HG03521 (cell line): Measurements from ENCODE around the gene URM1.
A peak's percentile ranks its signal among the peaks of the same experiment; 100 is the strongest.
"Not testable (repeated sequence)": the region's sequence is repeated elsewhere in the genome, so short reads cannot be mapped to it uniquely, and the experiment has no call there.

Source experiments
- ATAC-seq: cut with Tn5 transposase; IDR thresholded peaks from one replicate; pipeline ENCODE4 v1.9.1; 2021; ENCODE audit warnings: mild to moderate bottlenecking, moderate library complexity; ENCODE audit not compliant: unreplicated experiment

URM1 gene

DNA sequence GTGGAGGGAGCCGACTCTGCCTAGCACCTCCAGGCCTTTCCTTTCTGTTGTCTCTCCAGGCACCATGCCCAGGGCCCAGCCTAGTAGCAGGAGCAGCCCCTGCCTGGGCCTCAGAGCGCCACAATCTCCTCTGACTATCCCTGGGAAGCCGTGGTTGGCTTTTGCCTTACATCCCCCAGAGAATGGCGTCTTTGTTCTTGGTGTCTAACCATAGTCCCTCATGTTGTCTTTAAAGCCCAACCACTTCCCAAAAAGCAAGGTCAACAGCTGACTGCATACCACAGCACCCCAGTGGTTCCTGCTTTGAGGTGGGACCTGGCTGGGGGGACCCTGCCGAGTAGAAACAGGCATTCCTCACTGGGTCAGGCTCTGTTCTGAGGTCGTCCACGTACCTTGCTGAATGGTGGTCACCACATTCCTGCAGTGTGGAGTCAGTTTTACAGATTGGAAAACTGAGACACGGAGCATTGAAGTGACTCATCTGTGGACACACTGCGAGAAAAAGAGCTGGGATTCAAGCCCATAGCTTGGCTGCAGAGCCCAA, 35.7 kb downstream of the URM1 start:
- no peak for ATAC-seq

DNA sequence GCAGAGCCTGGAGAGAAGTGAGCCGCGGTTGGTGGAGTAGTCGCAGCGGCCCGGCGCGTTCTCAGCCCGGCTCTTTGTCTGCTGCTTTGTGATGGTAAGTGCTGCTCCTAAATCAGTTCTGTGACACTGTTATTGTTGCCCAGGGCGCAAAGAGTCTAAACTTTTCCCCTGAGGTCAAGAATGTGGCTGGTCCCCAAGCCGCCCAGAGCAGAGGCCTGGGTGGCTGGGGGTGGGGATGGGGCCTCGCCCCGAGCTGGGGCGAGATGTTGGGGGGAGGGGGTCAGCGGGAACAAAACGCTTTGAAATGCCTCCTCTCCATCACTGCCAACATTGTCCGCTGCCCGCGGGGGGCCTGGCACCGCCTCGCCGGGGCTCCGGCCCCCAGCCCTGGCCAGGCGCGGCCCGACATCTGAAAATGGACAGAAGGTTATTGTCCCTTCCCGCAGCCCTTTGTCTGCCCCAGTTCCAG, 37.8 kb downstream of the URM1 start:
- ATAC-seq = no peak

DNA sequence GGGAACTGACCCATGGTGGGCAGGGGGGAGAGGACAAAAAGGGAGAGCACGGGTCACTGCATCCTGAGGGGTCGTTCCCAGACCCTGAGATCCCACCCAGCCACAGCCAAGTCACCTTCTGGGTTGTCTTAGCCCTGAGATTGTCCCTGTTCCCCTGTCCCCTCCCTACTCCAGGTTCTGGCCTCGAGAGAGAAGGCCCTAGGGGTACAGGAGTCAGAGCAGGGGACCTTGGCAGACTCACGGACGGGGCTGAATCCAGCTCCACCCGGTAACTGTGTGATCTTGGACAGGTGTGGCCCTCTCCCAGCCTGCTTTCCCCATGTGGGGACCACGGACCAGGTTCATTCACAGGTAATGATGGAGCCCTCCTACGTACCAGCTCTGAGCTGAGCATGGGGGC, 38.3 kb downstream of the URM1 start:
- no peak for ATAC-seq

DNA sequence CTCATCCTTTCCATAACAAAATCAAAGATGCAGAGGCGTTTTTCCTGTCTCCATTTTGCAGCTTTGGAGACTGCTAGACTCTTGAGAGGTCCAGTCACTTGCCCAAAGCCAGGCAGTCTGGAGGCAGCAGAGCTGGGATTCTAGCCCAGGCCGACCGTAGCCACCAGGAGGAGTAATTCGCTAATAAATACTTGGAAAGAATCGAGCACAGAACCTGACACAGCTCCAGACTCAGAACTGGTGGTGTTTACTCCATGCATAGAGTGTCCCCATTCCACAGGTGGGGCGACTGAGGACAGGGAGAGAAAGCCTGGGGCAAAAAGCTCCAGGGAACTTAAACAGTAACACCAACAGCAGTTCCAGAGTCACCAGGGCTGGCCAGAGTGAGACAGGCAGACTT, 38.8 kb downstream of the URM1 start:
- no peak for ATAC-seq

DNA sequence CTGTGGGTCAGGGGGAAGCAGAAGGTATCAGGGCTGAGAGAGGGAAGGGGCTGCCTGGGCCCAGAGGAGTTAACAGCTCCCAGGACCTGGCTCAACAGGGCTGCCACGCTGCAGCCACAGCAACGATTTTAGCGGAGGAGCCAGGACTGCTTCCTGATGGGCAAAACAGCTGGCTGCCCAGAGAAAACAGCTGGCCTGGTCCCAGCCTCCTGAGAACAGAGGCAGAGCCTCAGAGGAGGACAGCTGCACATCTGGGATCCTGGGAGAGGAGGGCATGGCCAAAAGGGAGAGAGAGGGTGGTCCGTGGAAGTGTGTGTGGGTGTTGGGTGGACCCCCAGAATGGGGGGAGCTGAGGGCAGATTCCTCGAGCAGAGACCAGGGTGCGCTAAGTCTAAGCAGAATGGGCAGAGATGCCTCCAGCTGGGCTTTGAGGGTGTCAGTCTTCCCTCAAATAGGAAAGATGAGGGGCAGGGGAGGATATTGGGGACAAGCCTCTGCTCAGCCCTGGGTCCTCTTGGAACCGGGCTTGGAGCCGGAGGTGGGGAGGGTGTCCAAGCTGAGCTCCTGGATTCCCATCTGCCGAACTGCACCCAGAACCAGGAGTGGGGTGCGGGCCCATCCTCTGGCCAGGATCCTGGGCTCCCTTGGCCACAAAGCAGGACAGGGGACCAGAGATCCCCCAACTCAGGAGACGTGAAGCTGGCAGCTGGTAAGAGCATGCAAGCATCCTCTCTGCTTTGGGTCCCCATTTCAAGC, 40.4 kb downstream of the URM1 start:
- no peak for ATAC-seq

DNA sequence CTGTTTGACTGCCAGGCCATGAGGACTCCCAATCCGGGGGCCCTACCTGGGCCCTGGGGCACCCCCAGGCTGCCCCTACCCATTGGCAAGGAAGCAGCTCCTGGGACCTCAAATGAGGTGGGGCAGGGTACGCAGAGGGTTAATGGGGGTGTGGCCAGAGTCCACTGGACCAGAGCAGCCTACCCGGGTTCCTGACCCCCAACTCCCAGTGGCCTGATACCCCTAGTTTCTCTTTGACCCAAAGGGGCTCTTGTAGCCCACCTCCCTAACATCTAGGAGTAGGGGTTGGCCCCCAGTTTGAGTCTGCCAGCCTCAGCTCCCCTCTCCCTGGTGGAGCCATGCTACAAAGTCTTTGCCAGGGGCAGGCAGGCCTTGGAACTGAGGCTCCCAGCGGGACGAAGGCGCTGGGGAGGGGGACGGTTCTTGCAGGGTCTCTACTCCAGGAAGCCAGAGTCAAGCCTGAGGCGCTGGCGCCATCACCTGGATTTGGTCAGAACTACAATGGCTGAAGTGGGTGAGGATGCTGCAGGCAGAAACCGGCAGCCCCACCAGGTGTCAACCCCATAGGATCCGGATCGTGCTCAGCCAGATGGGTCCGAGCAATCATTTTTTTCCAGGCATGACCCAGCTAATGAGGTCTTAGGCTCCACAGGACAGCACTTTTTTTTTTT, 41.1 kb downstream of the URM1 start:
- ATAC-seq = no peak

DNA sequence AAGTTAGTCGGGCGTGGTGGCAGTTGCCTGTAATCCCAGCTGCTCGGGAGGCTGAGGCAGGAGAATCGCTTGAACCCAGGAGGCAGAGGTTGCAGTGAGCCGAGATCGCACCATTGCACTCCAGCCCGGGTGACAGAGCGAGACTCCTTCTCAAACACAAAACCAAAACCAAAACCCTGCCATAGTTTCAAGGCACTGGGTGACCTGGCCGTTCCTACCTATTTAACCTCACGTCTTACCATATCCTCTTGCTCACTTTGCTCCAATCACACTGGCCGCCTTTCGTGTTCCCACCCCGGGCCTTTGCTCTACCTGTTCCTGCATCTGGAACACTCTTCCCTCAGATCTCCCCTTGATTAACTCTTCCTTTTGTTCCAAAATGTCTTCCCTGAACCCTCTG, 42.6 kb downstream of the URM1 start:
- ATAC-seq = not testable (repeated sequence)

DNA sequence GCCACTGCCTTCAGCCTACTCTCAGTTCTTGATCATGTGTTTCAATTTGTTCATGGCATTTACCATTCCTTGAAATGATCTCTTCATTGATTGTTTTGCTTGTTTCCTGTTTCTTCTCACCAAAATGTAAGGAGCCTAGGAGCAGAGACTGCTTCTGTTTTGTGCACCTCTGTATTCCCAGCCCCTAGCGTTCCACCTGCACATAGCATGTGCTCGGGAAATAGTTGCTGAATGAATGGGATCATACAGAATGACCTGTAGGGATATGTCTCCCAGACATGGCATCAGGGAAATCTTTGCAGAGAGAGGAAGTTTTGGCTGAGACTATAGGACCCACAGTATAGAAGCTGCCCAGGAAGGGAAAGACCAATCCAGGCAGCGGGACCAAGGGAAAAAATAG, 43.3 kb downstream of the URM1 start:
- ATAC-seq = no peak

DNA sequence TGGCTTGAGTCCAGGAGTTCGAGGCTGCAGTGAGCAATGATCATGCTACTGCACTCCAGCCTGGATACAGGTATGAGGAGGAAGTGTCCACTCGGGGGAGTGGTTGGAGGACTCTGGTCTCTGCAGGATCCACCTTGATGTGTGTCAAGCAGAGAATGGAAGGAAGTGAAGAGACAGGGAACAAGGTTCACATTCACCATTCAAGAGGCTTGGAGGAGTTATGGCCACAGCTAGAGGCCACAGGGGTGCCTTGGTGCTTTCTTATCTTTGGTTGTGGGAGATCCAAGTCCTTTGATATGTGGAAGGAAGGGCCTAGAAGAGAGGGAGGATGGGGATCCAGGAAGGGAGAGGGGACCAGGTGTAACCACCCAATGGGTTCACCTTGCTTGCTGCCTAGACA, 44.1 kb downstream of the URM1 start:
- ATAC-seq = no peak

DNA sequence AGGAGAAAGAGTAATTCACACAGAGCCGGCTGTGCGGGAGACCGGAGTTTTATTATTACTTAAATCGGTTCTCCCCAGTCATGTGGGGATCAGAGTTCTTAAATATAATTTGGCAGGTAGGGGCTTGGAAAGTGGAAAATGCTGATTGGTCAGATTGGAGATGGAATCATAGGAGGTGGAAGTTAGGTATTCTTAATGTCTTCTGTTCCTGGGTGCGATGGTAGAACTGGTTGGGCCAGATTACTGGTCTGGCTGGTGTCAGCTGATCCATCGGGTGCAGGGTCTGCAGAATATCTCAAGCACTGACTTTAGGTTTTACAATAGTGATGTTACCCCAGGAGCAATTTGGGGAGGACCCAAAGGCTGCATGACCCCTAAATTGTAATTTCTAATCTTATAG, 44.8 kb downstream of the URM1 start:
- ATAC-seq = no peak

DNA sequence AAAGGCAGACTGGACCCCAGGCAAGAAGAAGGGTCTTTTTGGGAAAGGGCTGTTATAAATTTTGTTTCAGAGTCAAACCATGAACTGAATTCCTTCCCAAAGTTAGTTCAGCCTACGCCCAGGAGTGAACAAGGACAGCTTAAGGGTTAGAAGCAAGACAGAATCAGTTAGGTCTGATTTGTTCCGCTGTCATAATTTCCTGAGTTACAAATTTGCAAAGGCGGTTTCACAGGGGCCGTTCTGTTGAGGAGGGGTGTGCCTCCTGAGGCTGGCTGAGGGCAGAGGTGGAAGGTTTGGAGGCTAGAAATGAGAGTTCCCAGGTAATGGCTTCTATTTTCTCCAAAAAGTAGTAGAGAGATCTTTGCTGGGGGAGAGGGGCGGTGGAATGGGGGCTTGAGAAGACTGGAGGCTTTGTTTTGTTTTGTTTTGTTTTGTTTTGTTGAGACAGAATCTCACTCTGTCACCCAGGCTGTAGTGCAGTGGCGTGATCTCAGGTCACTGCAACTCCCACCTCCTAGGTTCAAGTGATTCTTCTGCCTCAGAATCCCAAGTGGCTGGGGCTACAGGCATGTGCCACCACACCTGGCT, 45.4 kb downstream of the URM1 start:
- ATAC-seq = no peak

DNA sequence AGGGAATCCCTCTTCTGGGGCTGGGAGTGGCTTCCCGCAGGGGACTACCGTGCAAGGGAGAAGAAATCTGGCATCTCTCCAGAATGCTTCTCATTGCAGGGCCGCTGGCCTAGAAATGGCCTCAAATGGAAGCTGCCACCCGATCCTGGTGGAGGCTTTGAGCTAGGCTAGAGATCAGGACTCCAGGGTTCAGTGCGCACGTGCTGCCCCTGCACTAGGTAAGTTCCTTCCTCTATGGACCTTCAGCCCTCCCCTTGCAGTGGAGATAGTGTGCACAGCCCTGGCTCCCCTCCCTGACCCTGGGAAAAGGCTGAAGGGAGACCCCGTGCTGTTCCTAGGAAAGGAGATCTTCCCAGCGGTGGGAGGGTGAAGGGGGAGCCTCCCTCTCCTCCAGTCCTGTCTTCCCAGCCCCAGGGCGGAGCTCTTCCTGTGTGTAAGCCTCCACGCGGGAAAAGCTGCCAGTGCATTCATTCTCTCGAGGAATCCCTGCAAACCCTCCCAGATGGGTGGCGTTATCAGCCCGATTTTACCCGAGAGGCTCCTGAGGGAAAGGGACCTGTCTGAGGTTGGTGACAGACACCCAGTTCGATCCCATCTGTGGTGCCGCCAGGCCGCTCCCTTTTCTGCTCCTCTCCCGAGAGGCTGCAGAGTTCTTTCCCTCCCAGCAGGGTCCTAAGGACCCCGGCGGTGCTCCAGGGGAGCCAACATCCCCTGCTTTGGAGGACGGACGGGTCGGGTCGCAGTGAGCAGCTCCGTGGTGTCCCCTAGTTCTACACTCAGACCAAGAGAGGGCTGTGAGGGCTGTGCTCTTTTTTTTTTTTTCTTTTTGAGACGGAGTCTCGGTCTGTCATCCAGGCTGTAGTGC, 48.1 kb downstream of the URM1 start:
- ATAC-seq = no peak

DNA sequence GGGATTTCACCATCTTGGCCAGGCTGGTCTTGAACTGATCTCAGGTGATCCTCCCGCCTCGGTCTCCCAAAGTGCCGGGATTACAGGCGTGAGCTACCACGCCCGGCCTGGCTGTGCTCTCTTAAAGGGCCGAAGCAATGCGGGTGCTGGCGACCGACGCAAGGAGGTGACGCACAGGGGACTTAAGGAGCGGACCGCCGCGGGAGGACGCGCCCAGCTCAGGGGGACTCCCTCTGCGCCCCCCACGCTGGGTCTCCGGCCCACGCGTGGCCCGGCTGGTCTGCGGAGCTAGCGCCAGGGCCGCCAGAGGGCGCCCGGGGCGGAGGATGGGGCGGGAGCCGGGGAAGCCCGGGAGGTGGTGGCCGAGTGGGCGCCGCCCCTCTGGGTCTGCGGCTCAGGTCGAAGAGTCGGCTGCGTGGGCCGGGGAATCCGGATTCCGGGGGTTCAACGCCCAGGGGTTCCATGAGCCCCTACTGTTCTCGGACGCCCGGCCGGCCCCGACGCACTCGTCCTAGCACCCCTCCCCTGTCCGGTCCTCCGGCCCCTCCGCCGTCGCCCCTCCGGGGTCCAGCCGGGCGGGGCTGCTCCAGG, 49.0 kb downstream of the URM1 start:
- peak; percentile 78 for ATAC-seq

DNA sequence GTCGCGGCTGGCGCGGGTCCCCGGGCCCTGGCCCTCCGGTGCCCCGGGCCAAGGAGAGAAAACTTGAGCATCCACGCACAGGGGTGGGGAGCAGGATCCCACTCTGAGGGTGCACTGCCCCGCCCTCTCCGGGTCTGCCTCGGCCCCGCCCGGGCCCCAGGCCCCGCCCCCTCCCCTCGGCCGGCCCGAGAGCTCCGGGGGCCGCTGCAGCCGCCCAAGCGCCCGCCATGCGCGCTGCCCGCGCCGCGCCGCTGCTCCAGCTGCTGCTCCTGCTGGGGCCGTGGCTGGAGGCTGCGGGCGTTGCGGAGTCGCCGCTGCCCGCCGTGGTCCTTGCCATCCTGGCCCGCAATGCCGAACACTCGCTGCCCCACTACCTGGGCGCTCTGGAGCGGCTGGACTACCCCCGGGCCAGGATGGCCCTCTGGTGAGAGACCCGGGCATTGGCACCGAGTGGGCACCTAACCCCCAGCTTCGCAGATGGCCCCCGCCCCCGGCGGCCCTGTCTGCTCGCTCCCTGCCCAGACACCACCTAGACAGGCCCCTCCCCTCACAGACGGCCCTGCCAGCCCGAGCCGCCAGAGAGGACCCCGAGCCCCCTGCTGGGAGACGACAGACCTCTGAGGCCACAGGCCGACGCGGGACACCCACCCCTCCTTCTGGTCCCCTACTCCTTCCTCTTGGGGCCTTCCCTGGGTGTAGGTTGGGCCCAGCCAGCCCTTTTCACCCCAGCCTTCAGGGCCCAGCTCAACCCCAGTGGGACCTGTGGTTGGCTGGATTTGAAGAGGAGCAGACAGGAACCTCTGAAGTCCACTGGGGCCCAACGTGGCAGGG, 49.7 kb downstream of the URM1 start, which contains the start of gene CERCAM:
Gene CERCAM, plus strand, starts transcription at position 207 of the 831 bp plus-strand sequence. Its CDS starts 21 bp downstream, at position 228.
- peak; percentile 51 for ATAC-seq

DNA sequence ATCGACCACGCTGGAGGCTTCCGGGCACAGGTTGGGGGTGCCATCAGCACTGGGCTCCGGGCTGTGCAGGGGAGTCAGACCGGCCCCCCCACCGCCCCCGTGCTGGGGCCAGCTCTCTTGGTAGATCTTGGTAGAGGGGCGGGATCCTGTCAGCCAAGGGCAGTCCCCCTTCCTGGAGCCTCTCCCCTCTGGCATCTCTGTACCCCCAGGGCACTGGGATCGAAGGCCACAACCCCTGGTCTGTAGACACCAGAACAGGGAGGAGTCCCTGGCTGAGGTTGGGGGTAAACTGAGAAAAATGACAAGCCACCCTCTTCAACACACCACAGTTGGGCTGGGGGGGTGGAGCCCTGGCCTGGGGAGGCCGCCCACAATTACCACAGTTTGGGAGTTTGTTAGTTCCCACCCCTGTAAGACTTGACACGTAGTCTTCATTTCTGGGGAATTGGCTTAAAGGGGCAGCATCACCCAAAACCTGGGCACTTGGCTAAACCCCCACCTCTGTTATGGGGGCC, 50.4 kb downstream of the URM1 start:
- no peak for ATAC-seq

DNA sequence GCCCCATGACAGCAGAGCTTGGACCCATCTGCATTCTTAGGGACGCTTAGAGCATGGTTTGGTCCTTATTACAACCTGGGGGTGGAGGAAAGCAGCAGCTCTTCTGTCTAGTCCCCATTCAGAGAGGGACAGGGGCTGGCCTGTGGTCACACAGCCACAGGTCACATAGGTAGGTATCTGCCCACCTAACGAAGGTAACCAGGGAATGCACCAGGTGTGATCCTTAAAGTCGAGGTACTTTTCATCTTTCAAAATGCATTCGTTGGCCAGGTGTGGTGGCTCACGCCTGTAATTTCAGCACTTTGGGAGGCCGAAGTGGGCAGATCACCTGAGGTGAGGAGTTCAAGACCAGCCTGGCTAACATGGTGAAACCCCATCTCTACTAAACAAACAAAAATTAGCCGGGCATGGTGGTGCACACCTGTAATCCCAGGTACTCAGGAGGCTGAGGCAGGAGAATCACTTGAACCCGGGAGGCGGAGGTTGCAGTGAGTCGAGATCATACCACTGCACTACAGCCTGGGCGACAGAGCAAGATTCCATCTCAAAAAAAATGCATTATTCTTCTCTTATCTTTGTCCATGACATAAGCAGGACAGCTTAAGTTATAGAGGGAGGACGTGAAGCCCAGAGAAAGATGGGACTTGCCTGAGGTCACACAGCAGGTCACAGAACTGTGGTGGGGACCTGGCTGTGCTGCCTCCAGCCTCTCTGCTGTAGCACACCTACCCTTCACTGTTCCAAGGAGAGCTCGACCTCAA, 51.0 kb downstream of the URM1 start:
- ATAC-seq = not testable (repeated sequence)

DNA sequence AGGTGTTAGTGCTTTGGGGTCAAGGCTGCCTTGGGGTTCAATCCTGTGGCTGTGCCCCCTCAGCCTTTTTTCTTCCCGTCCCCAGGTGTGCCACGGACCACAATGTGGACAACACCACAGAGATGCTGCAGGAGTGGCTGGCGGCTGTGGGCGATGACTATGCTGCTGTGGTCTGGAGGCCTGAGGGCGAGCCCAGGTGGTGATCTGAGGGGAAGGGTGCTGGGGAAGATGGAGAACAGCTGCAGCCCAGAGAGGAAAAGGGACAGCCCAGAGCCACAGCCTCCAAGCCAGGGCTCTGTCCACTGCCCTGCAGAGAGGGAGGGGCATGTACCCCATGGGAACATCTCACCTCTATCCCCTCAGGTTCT, 51.6 kb downstream of the URM1 start:
- no peak for ATAC-seq

DNA sequence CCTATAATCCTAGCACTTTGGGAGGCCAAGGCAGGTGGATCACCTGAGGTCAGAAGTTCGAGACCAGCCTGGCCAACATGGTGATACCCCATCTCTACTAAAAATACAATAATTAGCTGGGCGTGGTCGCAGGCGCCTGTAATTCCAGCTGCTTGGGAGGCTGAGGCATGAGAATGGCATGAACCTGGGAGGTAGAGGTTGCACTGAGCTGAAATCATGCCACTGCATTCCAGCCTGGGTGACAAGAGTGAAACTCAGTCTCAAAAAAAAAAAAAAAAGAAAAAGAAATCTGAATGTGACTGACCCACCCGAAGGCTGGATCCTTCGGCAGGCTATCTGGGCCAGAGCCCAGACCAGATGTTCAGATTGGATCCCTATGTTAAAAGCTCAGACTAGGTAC, 52.2 kb downstream of the URM1 start:
- not testable (repeated sequence) for ATAC-seq
